Measurements from ENCODE around the gene SEMA4C.

The SEMA4C gene

GRCh38 chr2:96869822-96870625 is at the start of gene SEMA4C:
Gene SEMA4C (minus strand): TSS chr2:96870080. CDS start chr2:96867886, 2,194 bp downstream.
- DNase-seq, result peak; percentile 75

DNA sequence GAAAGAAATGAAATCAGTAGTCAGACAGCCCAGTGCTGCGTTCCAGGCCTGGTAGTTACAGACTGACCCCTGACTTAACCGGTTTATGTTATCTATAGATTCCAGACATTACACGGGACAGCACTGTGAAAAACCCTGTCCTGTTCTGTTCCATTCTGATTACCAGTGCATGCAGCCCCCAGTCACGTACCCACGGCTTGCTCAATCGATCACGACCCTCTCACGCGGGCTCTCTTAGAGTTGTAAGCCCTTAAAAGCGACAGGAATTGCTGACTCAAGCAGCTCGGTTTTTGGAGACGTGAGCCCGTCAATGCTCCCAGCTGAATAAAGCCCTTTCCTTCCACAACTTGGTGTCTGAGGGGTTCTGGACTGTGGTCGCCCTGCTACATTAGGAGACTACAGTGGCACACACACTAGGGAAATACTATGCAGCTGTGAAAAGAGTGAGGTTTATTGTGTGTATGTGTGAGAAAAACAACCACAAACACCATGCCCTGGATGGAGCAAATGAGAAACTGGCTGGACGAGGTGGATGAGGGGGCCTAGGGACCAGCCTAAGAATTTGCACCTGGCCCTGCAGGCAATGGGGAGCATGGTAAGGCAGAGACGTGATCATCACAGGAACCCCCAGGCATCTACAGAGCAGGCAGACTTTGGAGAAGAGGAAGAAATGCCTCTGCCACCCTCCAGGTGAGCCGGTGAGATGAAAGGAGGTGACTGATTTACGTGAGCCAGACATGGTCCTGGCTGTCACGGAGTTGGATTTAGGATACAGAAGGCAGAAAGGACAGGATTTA is 49.1 kb upstream of the SEMA4C start:
- DNase-seq, result no peak

GRCh38 chr2:96918092-96918753 is 48.3 kb upstream of the SEMA4C start:
- no peak for DNase-seq

- DNase-seq, result no peak
Measured at GRCh38 chr2:96916646-96917543, 47.0 kb upstream of the SEMA4C start.

GRCh38 chr2:96916156-96916630 is 46.3 kb upstream of the SEMA4C start:
- DNase-seq, result no peak

DNA sequence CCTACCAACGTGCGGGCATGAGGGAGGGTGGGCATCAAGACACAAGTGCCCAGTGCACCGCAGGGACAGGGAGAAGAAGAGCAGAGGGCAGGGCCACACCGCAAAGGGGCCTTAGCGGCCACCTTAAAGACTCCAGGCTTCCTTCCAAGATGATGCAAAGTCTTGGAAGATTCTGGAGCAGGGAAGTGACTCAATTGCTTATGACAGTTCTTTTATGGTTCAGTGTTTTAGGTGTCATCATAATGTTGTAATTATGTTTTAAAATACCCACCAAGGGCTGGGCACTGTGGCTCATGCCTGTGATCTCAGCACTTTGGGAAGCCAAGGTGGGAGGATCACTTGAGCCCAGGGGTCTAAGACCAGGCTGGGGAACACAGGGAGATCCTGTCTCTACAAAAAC is 44.5 kb upstream of the SEMA4C start:
- no peak for DNase-seq

GRCh38 chr2:96913398-96914202 is 43.7 kb upstream of the SEMA4C start:
- peak; percentile 73 for DNase-seq

GRCh38 chr2:96913117-96913397 is 43.2 kb upstream of the SEMA4C start:
- no peak for DNase-seq

DNA sequence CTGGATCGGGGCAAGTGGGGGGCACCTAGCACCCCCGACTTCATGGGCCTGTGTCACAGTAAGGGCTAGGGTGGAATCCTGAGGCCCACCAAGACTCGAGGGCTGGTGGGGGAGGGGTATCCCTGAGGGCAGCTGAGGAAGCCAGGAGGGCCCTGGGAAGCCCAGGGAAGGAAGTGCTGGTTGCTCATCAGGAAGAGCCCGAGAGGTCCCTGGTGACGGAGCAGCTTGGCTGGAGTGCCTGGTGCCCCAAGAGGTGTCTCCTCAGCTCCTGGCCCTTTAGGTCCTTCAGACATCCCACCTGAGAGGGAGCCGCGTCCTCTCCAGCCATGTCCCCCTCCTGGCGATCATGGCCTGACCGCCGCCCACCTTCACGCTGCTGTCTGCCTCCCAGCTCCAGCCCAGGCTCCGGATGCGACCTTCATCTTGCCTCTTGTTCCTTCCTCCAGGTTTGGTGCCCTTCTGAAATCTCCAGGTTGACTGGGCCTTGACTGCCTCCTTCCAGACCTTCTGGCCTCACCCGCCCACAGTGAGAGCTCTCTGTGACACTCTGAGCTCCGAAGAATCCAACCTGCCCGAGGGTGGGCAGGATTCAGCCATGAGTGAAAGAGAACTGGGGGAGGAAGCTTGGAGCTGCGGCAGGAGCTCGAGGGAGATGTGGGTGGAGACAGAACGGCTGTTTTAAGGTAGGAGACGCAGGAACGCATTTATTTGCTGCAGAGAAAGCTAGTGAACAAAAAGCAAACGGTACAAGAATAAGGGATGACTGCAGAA is 42.7 kb upstream of the SEMA4C start:
- DNase-seq, result no peak

DNA sequence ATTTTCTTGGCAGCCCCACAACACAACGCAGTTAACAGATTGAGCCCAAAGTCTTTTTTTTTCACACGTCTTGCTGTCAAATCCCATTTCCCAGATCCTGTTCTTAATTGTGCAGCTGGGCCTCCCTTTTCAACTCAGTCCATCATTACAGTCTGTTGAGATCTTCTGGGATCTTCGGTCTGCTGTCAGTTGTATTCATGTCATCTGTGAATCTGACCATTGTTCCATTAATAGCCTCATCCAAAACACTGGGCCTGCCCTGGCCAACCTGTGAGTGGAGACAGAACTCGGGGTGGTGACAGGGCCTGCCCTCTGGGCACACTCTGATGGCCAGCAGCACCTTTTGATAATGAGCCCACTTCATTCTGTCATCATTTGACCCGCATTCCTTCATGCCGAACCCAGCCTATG is 39.7 kb upstream of the SEMA4C start:
- DNase-seq, result no peak

DNA sequence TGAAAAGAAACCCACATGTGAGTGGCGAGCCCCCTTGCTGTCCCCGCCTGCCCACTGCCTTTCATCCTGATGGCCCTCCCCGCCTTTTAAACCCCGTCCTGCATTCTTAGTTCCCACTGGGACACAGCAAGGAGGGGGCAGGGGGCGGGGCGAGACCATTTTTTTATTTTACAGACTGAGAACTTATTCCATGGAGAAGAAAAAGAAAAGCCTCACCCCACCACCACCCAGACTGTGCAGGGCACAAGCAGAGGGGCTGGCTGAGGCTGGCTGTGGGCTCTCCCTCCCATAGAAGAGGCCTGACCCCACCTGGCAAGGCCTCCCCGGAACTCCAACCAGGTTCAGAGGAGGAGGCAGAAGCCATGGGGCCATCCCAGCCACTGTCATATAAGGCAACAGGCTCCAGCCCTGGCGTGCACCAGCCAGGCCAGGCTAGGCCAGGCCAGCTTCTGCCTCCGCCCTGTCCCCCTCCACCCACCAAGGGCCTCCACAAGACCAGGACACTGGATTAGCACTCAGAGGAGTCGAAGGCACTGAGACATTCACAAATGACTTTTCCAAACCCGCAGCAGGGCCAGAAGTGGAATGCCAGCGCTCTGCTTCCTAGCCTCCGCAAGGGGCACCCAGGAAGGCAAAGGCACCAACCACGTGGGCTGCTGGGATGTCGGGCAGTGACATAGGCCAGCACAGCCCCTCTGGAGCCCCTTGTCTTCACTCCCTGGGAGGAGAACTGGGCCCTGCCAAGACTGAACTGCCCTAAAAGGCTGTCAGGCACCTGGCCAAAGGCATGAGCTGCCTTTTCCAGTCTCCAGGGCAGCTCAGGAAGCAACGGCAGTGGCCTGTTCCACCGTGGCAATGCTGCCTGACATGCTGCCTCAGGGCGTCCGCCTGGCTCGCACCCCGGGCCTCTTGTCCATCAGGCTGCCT is 37.5 kb upstream of the SEMA4C start:
- DNase-seq, result no peak

GRCh38 chr2:96906729-96907114 is 36.8 kb upstream of the SEMA4C start:
- DNase-seq, result no peak

GRCh38 chr2:96903815-96904214 is 33.9 kb upstream of the SEMA4C start:
- no peak for DNase-seq

DNA sequence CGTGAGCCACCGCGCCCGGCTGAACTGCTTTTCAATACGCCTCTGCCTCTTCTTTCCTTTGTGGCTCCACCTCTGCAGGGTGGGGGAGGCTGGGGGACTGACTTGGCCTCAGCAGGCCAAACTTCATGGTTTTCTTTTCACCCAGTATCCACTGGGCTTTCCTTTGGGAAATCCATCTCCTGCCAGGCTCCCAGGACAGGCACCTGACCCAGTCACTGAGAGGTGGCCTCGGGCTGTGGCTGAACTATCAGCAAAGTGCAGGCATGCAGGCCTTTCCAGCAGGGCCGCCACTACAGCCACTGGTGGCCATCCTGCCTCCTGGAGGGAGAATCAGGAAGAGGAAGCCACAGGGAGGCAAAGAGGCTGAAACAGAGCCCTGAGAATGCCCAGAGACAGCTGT is 33.4 kb upstream of the SEMA4C start:
- DNase-seq, result no peak

- no peak for DNase-seq
Measured at GRCh38 chr2:96900237-96900636, 30.4 kb upstream of the SEMA4C start.

DNA sequence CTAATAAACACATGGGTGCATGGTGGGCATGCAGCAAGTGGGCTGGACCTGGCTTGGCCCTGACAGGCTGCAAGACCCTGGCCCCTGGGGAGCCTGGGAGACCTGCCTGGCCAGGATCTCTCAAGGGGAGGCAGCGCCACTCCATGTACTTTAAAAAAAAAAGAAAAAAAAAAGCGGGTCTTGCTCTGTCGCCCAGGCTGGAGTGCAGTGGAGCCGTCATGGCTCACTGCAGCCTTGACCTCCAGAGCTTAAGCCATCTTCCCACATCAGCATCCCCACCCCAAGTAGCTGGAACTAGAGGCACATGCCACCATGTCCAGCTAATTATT is 29.5 kb upstream of the SEMA4C start:
- DNase-seq, result no peak

GRCh38 chr2:96898641-96899412 is 28.9 kb upstream of the SEMA4C start:
- DNase-seq, result no peak

GRCh38 chr2:96898135-96898505 is 28.2 kb upstream of the SEMA4C start:
- no peak for DNase-seq

DNA sequence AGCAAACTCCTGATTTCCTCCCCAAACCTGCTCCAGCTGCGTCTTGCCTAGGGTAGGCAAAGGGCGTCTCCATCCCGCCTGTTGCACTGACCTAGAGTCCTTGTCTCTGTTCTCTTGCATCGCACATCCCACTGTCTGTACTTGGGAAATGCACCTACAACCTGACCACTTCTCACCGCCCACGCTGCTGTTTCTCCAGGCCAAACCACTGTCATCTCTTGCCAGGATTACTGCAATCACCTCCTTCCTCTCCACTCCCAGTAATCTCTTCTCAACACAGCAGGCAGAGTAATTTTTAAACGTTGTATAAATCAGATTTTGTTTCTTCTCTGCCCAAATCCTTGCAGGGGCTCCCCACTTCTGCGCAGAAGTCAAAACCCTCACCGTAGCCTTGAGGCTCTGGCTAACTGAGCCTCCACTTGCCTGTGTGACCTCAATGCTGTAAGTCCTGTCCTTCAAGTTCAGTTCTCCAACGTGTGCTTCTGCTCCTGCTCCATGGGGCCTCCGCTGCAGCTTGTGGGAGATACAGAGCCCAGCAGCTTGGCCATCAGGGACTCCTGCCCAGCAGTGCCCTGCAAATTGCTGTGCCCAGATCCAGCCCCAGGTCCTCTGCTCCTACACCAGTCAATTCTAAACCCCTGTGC is 27.7 kb upstream of the SEMA4C start:
- no peak for DNase-seq
